ENCODE data around the gene GPATCH8. TPM values are rescaled to one million over a fixed set of nuclear protein-coding genes. Genes with fewer than 3 reads are reported as not detected.
"Not testable (repeated sequence)": the region's sequence is repeated elsewhere in the genome, so short reads cannot be mapped to it uniquely, and the experiment has no call there.

GPATCH8 gene
- polyA plus RNA-seq, 3 donors = 8.8 to 15.9 (median 14.9) TPM

DNA sequence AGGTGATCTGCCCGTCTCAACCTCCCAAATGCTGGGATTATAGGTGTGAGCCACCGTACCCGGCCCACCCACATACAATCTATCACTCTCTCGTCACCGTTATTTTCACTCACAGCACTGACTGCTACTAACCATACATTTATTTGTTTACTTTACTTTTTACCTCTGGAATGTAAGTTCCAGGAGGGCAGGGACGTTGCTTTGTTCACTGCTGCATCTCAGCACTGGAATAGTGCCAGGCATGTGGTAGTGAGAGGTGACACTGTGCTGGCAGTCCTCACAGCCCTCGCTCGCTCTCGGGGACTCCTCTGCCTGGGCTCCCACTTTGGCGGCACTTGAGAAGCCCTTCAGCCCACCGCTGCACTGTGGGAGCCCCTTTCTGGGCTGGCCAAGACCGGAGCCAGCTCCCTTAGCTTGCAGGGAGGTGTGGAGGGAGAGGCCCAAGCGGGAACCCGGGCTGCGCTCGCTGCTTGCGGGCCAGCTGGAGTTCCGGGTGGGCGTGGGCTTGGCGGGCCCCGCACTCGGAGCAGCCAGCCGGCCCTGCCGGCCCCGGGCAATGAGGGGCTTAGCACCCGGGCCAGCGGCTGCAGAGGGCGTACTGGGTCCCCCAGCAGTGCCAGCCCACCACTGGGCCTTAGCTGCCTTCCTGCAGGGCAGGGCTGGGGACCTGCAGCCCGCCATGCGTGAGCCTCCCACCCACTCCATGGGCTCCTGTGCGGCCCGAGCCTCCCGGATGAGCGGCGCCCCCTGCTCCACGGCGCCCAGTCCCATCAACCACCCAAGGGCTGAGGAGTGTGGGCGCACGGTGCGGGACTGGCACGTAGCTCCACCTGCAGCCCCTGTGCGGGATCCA is 134.6 kb downstream of the GPATCH8 start:
- H3K4me1 ChIP-seq (ENCODE audit: control insufficient read depth in 1 of 2, insufficient read depth in 2 of 2, low read length in 2 of 2); H3K27ac Mint-ChIP-seq; H3K4me3 Mint-ChIP-seq; H3K27ac ChIP-seq (ENCODE audit: low read depth in 1 of 2, low read length in 2 of 2); H3K79me2 ChIP-seq (ENCODE audit: insufficient read depth, low read length); H3K4me3 ChIP-seq (replicated peaks in 1 of 3; ENCODE audit: low read depth in 2 of 3, low read length in 3 of 3); H3K9me3 Mint-ChIP-seq; H3K9ac ChIP-seq (ENCODE audit: insufficient read depth, low read length, poor library complexity, severe bottlenecking); intact Hi-C loops (cut with micrococcal nuclease); H3K36me3 ChIP-seq (replicated peaks in 1 of 2; ENCODE audit: control insufficient read depth in 1 of 2, insufficient read depth in 2 of 2, low read length in 2 of 2); H3K4me1 Mint-ChIP-seq; H3K4me2 ChIP-seq (replicated peaks; ENCODE audit: extremely low read depth, low read length, poor library complexity, severe bottlenecking); H2AFZ ChIP-seq (ENCODE audit: insufficient read depth, low read depth, low read length, poor library complexity, severe bottlenecking); DNase-seq; H3K9me3 ChIP-seq (replicated peaks in 1 of 2; ENCODE audit: control insufficient read depth in 1 of 2, insufficient read depth in 1 of 2, low read length in 2 of 2); H3K36me3 Mint-ChIP-seq; H4K20me1 ChIP-seq (ENCODE audit: insufficient read depth, low read length): not testable (repeated sequence)
- peaks cover 6 to 24% of the 10 kb centered on the region in 2 donors for H3K27me3 ChIP-seq (ENCODE audit: control insufficient read depth in 2 of 2, insufficient read depth in 2 of 2, low read length in 2 of 2)
- H3K27me3 Mint-ChIP-seq (ENCODE audit: low read depth in 3 of 3) = peaks cover 49 to 65% (median 59%) of the 10 kb centered on the region in 3 donors
- 98% methylated on average over 34 of the region's 42 CpGs for WGBS (ENCODE audit: insufficient coverage)

GRCh38 chr17:44367231-44367979 is 135.8 kb downstream of the GPATCH8 start:
- no peaks in the 10 kb centered on the region for H4K20me1 ChIP-seq (ENCODE audit: insufficient read depth, low read length)
- no peak overlapping the region for H3K27ac Mint-ChIP-seq
- no peaks in the 10 kb centered on the region for H3K36me3 Mint-ChIP-seq
- H3K4me1 ChIP-seq (ENCODE audit: control insufficient read depth in 1 of 2, insufficient read depth in 2 of 2, low read length in 2 of 2) = peaks cover 9 to 17% of the 10 kb centered on the region in 2 donors
- H3K79me2 ChIP-seq (ENCODE audit: insufficient read depth, low read length) = no peaks in the 10 kb centered on the region
- H3K4me1 Mint-ChIP-seq = peaks cover 9% of the 10 kb centered on the region
- H3K4me3 ChIP-seq (replicated peaks in 1 of 3; ENCODE audit: low read depth in 2 of 3, low read length in 3 of 3) = no peak overlapping the region
- DNase-seq = no peak
- intact Hi-C loops (cut with micrococcal nuclease) = no loop called here
- H3K9me3 ChIP-seq (replicated peaks in 1 of 2; ENCODE audit: control insufficient read depth in 1 of 2, insufficient read depth in 1 of 2, low read length in 2 of 2) = no peaks in the 10 kb centered on the region
- no peak overlapping the region for H3K4me3 Mint-ChIP-seq
- H2AFZ ChIP-seq (ENCODE audit: insufficient read depth, low read depth, low read length, poor library complexity, severe bottlenecking) = no peak overlapping the region
- WGBS (ENCODE audit: insufficient coverage) = 88% methylated on average over 3 of the region's 7 CpGs
- H3K27ac ChIP-seq (ENCODE audit: low read depth in 1 of 2, low read length in 2 of 2) = no peak overlapping the region
- H3K9me3 Mint-ChIP-seq = peaks cover 0 to 3% (median 2%) of the 10 kb centered on the region in 7 donors
- H3K27me3 Mint-ChIP-seq (ENCODE audit: low read depth in 3 of 3) = peaks cover 50 to 70% (median 56%) of the 10 kb centered on the region in 3 donors
- no peaks in the 10 kb centered on the region for H3K36me3 ChIP-seq (replicated peaks in 1 of 2; ENCODE audit: control insufficient read depth in 1 of 2, insufficient read depth in 2 of 2, low read length in 2 of 2)
- H3K9ac ChIP-seq (ENCODE audit: insufficient read depth, low read length, poor library complexity, severe bottlenecking) = no peak overlapping the region
- no peak overlapping the region for H3K4me2 ChIP-seq (replicated peaks; ENCODE audit: extremely low read depth, low read length, poor library complexity, severe bottlenecking)
- TF ChIP-seq, protein P1, sequence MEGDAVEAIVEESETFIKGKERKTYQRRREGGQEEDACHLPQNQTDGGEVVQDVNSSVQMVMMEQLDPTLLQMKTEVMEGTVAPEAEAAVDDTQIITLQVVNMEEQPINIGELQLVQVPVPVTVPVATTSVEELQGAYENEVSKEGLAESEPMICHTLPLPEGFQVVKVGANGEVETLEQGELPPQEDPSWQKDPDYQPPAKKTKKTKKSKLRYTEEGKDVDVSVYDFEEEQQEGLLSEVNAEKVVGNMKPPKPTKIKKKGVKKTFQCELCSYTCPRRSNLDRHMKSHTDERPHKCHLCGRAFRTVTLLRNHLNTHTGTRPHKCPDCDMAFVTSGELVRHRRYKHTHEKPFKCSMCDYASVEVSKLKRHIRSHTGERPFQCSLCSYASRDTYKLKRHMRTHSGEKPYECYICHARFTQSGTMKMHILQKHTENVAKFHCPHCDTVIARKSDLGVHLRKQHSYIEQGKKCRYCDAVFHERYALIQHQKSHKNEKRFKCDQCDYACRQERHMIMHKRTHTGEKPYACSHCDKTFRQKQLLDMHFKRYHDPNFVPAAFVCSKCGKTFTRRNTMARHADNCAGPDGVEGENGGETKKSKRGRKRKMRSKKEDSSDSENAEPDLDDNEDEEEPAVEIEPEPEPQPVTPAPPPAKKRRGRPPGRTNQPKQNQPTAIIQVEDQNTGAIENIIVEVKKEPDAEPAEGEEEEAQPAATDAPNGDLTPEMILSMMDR (IDR thresholded peaks at IDR 0.05) = no peak
- H3K27me3 ChIP-seq (ENCODE audit: control insufficient read depth in 2 of 2, insufficient read depth in 2 of 2, low read length in 2 of 2) = peaks cover 9 to 34% of the 10 kb centered on the region in 2 donors

DNA sequence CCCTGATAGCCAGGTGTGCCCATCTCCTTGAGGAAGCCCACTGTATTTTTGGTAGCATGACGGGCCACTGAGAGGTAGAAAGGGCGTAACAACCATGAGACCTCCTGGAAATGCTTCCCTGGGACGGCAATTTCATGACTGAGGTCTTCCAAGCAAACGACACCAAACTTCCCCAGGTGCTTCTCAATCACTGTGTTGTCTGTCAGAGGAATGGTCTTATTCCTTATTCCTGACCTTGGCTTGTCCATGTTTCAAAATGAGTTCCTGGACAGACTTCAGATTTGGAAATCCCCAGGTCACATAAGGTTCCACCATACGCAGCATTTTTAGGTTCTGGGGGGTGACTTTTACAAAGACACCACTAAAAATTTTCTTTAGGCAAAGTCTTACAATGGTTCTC is 138.2 kb downstream of the GPATCH8 start:
- WGBS (ENCODE audit: insufficient coverage) = 86% methylated on average over 4 of the region's 5 CpGs
- DNase-seq; H3K79me2 ChIP-seq (ENCODE audit: insufficient read depth, low read length); H3K4me2 ChIP-seq (replicated peaks; ENCODE audit: extremely low read depth, low read length, poor library complexity, severe bottlenecking); H3K4me1 Mint-ChIP-seq; H4K20me1 ChIP-seq (ENCODE audit: insufficient read depth, low read length); H3K36me3 ChIP-seq (replicated peaks in 1 of 2; ENCODE audit: control insufficient read depth in 1 of 2, insufficient read depth in 2 of 2, low read length in 2 of 2); H3K36me3 Mint-ChIP-seq; H3K27ac ChIP-seq (ENCODE audit: low read depth in 1 of 2, low read length in 2 of 2); H3K27ac Mint-ChIP-seq; H3K4me3 ChIP-seq (replicated peaks in 1 of 3; ENCODE audit: low read depth in 2 of 3, low read length in 3 of 3); H3K9me3 Mint-ChIP-seq; H2AFZ ChIP-seq (ENCODE audit: insufficient read depth, low read depth, low read length, poor library complexity, severe bottlenecking); intact Hi-C loops (cut with micrococcal nuclease); H3K9ac ChIP-seq (ENCODE audit: insufficient read depth, low read length, poor library complexity, severe bottlenecking); H3K9me3 ChIP-seq (replicated peaks in 1 of 2; ENCODE audit: control insufficient read depth in 1 of 2, insufficient read depth in 1 of 2, low read length in 2 of 2): not testable (repeated sequence)
- Histone ChIP-seq H3K27me3 (ENCODE audit: control insufficient read depth in 2 of 2, insufficient read depth in 2 of 2, low read length in 2 of 2) (peaks cover 15 to 46% of the 10 kb centered on the region in 2 donors), H3K4me1 (ENCODE audit: control insufficient read depth in 1 of 2, insufficient read depth in 2 of 2, low read length in 2 of 2) (peaks cover 9 to 19% of the 10 kb centered on the region in 2 donors)
- Mint-ChIP-seq H3K4me3 (peak overlapping the region in 1 of 2 donors; percentile 59), H3K27me3 (ENCODE audit: low read depth in 3 of 3) (peaks cover 55 to 73% (median 58%) of the 10 kb centered on the region in 3 donors)
